NT2/D1 (cell line): ENCODE data around the gene TMEM145.

Source experiments
- SUZ12 ChIP-seq: IDR thresholded peaks from 2 replicates; pipeline ENCODE4 v1.6.1; 2011; ENCODE audit not compliant: insufficient read length, insufficient read depth; ENCODE audit errors: extremely low read depth
- YY1 ChIP-seq: IDR thresholded peaks from 2 replicates; pipeline ENCODE4 v1.6.1; 2011; ENCODE audit not compliant: insufficient read length, insufficient read depth
- ZNF274 ChIP-seq: IDR thresholded peaks from 2 replicates; pipeline ENCODE4 v1.6.1; 2011; ENCODE audit warnings: mild to moderate bottlenecking, low read depth, low read length

- TF ChIP-seq YY1 (no peak), SUZ12 (no peak), ZNF274 (no peak)
Observed at GRCh38 chr19:42267644-42268141, 45.4 kb upstream of the TMEM145 start.
